ENCODE results near the gene PRDM15. TPM values are rescaled to one million over a fixed set of nuclear protein-coding genes. Genes with fewer than 3 reads are reported as not detected.

PRDM15 gene
- total RNA-seq, 6 experiments from 2014 or later = 3.4 to 4.9 (median 4.0) TPM

DNA sequence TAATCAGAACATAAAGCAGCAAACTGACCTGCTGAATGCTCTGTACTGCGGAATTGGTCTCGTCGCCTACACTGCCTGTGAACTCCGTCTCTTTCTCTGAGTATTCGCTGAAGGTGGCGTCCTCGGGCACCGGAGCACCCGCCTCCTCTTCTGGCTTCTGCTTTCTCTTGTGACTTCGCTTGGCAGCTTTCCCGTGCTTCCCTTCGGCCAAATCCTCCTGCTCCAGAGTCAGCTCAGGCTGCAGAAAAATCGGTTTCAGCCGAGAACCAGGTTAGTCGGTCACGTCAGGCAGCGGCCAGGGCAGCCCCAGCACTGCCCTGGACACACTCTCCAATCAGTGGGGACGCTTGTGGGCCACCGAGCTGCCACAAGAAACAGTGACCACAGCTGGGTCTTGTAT lies 76.5 kb downstream of the PRDM15 start:
- H3K4me1 Mint-ChIP-seq (ENCODE audit: low read depth) = no peaks in the 10 kb centered on the region
- H3K9me3 Mint-ChIP-seq = no peaks in the 10 kb centered on the region
- TF ChIP-seq, protein P1, sequence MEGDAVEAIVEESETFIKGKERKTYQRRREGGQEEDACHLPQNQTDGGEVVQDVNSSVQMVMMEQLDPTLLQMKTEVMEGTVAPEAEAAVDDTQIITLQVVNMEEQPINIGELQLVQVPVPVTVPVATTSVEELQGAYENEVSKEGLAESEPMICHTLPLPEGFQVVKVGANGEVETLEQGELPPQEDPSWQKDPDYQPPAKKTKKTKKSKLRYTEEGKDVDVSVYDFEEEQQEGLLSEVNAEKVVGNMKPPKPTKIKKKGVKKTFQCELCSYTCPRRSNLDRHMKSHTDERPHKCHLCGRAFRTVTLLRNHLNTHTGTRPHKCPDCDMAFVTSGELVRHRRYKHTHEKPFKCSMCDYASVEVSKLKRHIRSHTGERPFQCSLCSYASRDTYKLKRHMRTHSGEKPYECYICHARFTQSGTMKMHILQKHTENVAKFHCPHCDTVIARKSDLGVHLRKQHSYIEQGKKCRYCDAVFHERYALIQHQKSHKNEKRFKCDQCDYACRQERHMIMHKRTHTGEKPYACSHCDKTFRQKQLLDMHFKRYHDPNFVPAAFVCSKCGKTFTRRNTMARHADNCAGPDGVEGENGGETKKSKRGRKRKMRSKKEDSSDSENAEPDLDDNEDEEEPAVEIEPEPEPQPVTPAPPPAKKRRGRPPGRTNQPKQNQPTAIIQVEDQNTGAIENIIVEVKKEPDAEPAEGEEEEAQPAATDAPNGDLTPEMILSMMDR (IDR thresholded peaks at IDR 0.05) = no peak
- H3K27ac Mint-ChIP-seq = no peak overlapping the region
- H3K4me3 Mint-ChIP-seq = no peak overlapping the region
- DNase-seq = no peak
- no peaks in the 10 kb centered on the region for H3K27me3 Mint-ChIP-seq (ENCODE audit: insufficient read depth)
- H3K36me3 Mint-ChIP-seq (ENCODE audit: low read depth) = peaks cover 12% of the 10 kb centered on the region

DNA sequence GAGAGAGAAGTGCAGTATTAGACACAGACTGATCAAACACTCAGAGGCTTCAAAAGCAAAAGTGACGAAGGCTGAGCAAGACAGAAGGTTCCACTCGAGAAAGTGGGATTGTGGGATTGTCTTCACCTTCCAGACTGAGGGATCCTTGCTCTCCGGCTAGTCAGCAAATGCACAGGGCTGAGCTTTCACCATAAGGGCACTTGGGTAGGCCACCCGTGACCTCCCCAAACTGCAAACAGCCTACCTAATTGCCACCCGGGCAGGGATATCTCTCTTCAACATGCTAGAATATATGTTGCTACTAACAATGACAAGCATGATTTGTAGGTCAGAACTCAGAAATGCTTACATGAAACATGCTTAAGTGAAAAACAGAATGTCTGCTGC lies 77.0 kb downstream of the PRDM15 start:
- H3K27me3 Mint-ChIP-seq (ENCODE audit: insufficient read depth) = no peaks in the 10 kb centered on the region
- DNase-seq = no peak
- no peak overlapping the region for H3K27ac Mint-ChIP-seq
- H3K4me1 Mint-ChIP-seq (ENCODE audit: low read depth) = no peaks in the 10 kb centered on the region
- H3K4me3 Mint-ChIP-seq = no peak overlapping the region
- peaks cover 7% of the 10 kb centered on the region for H3K36me3 Mint-ChIP-seq (ENCODE audit: low read depth)
- TF ChIP-seq, protein P1 (IDR thresholded peaks at IDR 0.05) = no peak
- H3K9me3 Mint-ChIP-seq = no peaks in the 10 kb centered on the region

DNA sequence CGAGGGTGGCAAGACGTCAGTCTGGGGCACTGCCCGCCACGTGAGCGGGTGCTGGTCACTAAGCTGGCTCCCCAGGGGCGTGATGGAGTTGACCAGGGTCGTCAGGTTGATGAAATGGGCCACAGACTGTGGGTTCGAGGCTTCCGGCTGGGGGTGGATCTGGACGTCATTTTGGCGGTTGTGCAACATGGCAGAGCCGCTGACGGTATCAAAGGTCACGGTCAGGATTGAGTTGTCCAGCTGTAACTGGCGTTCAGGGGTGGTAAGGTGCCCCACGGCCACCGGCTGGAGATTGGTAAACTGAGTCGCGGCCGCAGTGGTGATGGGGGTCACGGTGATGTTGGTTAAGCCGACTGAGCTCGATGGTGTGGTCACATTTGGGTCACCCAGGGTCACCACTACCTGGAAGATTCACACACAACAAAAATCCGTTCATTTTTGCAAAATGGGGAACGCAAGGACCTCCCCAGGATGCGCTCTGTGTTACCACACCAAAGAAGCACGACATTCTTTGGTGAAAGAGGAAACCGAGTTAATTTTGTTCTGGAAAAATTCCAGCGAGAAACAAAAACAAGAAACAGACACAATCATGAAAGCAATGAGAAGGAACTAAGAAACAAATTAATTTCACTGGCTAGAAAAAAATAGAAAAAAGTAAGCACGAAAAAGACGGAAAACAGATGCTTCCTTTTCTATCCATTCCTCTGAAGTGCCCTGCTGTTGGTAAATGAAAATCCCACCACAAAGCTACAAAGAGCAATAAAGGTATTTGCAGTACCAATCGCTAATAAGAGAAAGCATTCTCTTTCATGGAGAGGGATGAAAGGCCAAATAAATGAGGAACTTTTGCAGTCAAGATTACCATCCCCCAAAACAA lies 77.6 kb downstream of the PRDM15 start:
- Mint-ChIP-seq H3K27me3 (ENCODE audit: insufficient read depth) (no peaks in the 10 kb centered on the region), H3K4me3 (no peak overlapping the region), H3K27ac (no peak overlapping the region), H3K9me3 (no peaks in the 10 kb centered on the region), H3K4me1 (ENCODE audit: low read depth) (no peaks in the 10 kb centered on the region), H3K36me3 (ENCODE audit: low read depth) (peaks cover under 1% of the 10 kb centered on the region)
- TF ChIP-seq, protein P1 (IDR thresholded peaks at IDR 0.05) = no peak
- DNase-seq = no peak

DNA sequence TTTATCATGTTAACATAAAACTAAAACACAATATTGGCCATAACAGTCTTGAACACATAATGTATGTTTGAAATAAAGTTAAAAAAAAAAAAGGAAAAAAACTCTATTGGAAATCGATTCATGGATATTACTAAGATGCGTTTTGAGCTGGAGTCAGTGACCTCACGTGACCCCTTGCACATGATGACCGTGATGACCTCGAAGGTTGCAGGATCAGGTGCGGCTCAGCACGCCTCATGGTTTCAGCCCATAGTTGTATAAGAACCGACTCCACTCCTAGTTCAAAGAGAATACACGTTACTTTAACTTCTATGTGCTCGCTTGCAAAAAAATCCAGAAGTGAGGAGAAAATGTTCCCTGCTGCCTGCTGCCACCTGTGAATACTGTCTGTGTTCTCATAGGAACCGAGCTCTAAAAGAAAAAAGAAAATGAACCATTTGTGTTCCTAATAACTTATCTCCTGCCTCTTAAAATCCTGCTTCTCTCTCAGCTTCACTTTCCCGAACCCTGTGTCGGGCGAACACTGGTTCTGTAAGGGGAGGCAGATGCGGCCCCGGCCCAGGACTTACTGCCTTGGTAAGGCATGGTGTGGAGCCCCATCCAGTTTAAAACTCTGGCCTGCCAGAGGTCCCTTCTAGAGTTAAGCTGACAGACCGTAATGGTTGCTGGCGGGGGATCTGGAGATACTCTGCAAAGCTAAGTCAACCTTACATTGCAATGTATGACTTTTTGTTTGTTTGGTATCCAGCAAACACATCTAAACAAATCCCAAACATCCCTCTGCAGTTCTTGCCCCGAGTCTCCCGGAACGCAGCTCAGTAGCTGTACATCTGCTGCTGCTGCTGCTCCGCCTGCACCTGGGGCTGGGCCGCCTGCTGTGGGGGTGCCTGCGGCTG lies 78.5 kb downstream of the PRDM15 start:
- H3K27ac Mint-ChIP-seq = no peak overlapping the region
- H3K4me3 Mint-ChIP-seq = no peak overlapping the region
- H3K9me3 Mint-ChIP-seq = no peaks in the 10 kb centered on the region
- no peak for DNase-seq
- TF ChIP-seq, protein P1 (IDR thresholded peaks at IDR 0.05) = no peak
- H3K27me3 Mint-ChIP-seq (ENCODE audit: insufficient read depth) = no peaks in the 10 kb centered on the region
- no peaks in the 10 kb centered on the region for H3K4me1 Mint-ChIP-seq (ENCODE audit: low read depth)
- H3K36me3 Mint-ChIP-seq (ENCODE audit: low read depth) = no peaks in the 10 kb centered on the region

DNA sequence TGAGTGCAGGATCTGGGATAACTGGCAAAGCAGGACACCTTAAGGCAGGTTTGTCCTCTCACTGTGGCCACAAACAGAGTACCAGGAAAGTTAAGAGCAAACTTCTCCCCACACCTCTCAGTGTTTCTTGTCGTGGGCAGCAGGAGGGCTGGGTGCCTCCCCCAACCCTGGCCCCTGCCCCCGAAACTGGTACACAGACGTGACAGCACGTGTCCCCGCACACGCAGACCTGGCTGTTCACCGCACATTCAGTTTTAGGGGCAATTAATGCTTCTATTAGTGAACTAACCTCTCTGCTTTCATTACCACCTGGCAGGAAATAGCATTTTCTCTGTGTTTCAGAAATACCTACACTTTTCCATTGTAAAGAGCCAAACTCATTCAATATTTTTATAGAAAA lies 79.4 kb downstream of the PRDM15 start:
- H3K27me3 Mint-ChIP-seq (ENCODE audit: insufficient read depth) = no peaks in the 10 kb centered on the region; the same call in 1 of the 2 replicates
- no peak for DNase-seq
- no peak overlapping the region for H3K4me3 Mint-ChIP-seq
- no peaks in the 10 kb centered on the region for H3K4me1 Mint-ChIP-seq (ENCODE audit: low read depth)
- TF ChIP-seq, protein P1 (IDR thresholded peaks at IDR 0.05) = no peak
- no peak overlapping the region for H3K27ac Mint-ChIP-seq
- H3K9me3 Mint-ChIP-seq = no peaks in the 10 kb centered on the region
- H3K36me3 Mint-ChIP-seq (ENCODE audit: low read depth) = no peaks in the 10 kb centered on the region

Data from HFFc6 (cell line).